H1 (cell line): ENCODE data around the gene INPP5E. TPM values are rescaled to one million over a fixed set of nuclear protein-coding genes. Genes with fewer than 3 reads are reported as not detected.

Experiments
- CTCF ChIA-PET: fragments of 300-600 bp; sonication (Branson Sonifier 250); formaldehyde crosslinking; loops from one replicate; lab custom pipeline; 2021; ENCODE audit not compliant: partially characterized antibody; lab: Charles Lee
- POLR2A ChIA-PET: fragments of 300-600 bp; sonication (Branson Sonifier 250); formaldehyde crosslinking; loops from one replicate; lab custom pipeline; 2021; ENCODE audit warnings: inconsistent platforms; ENCODE audit not compliant: partially characterized antibody; lab: Charles Lee
- DNase-seq, 2 experiments: peaks; one replicate each; pipeline versions ENCODE4 v3.0.0 to v3.0.0-alpha.2; 2010 to 2022; ENCODE audit warnings: low spot score in 2 of 2, low read depth in 1 of 2, mixed read lengths in 1 of 2
- FAIRE-seq: peaks from 2 replicates; lab custom pipeline; 2011; peaks lifted over from hg19 to GRCh38; lab: Jason Lieb, UNC
- H2AFZ ChIP-seq: 2 replicates; pipeline ENCODE4 v1.8.1; 2012; ENCODE audit warnings: low read length, inconsistent platforms
- H2AK5ac ChIP-seq: 2 replicates; pipeline ENCODE4 v1.6.1; 2013; ENCODE audit warnings: low read depth, low read length
- H2BK120ac ChIP-seq: replicated peaks from 2 replicates; pipeline ENCODE3; 2013; ENCODE audit warnings: low read depth, low read length, inconsistent platforms
- H2BK12ac ChIP-seq: 2 replicates; pipeline ENCODE4 v1.6.1; 2013; ENCODE audit warnings: low read depth, low read length
- H2BK15ac ChIP-seq: 2 replicates; pipeline ENCODE4 v1.6.1; 2013; ENCODE audit warnings: low read length
- H2BK20ac ChIP-seq: 2 replicates; pipeline ENCODE4 v1.6.1; 2013; ENCODE audit warnings: low read length
- H2BK5ac ChIP-seq: 2 replicates; pipeline ENCODE4 v1.6.1; 2013; ENCODE audit warnings: low read depth, low read length
- H3K14ac ChIP-seq: 2 replicates; pipeline ENCODE4 v1.6.1; 2013; ENCODE audit warnings: inconsistent platforms; ENCODE audit not compliant: insufficient read length
- H3K18ac ChIP-seq: 2 replicates; pipeline ENCODE4 v1.6.1; 2013; ENCODE audit warnings: low read length; ENCODE audit errors: extremely low read depth
- H3K23ac ChIP-seq: 2 replicates; pipeline ENCODE4 v1.6.1; 2013; ENCODE audit warnings: inconsistent platforms; ENCODE audit not compliant: insufficient read length
- H3K23me2 ChIP-seq: 2 replicates; pipeline ENCODE4 v1.6.1; 2013; ENCODE audit warnings: low read depth, low read length
- H3K27ac ChIP-seq: 2 replicates; pipeline ENCODE4 v1.6.1; 2011; ENCODE audit warnings: low read depth, low read length, inconsistent platforms
- H3K27me3 ChIP-seq, 4 experiments: replicated peaks in 1 of 4; 1 replicate in 1 of 4; 2 replicates in 3 of 4; pipeline versions ENCODE4 v1.6.1 to v1.8.1; 2011 to 2013; ENCODE audit warnings: low read length in 3 of 4, mild to moderate bottlenecking in 3 of 4, inconsistent platforms in 2 of 4, mixed read lengths in 2 of 4, moderate library complexity in 1 of 4; ENCODE audit not compliant: control insufficient read depth in 3 of 4, insufficient read depth in 3 of 4; ENCODE audit errors: extremely low read depth in 1 of 4
- H3K36me3 ChIP-seq, 4 experiments: 2 replicates each; pipeline versions ENCODE4 v1.6.1 to v1.8.1; 2011 to 2013; ENCODE audit warnings: mild to moderate bottlenecking in 4 of 4, low read length in 3 of 4, moderate library complexity in 2 of 4, control low read depth in 1 of 4, inconsistent platforms in 1 of 4; ENCODE audit not compliant: insufficient read depth in 4 of 4, control insufficient read depth in 2 of 4
- H3K4ac ChIP-seq: replicated peaks from 2 replicates; pipeline ENCODE3; 2013; ENCODE audit warnings: low read length, low read depth, mixed read lengths, inconsistent platforms; ENCODE audit not compliant: insufficient read length
- H3K4me1 ChIP-seq, 4 experiments: replicated peaks in 1 of 4; 1 replicate in 1 of 4; 2 replicates in 3 of 4; pipeline versions ENCODE4 v1.6.1 to v1.8.1; 2011 to 2013; ENCODE audit warnings: low read length in 3 of 4, inconsistent platforms in 2 of 4, mixed read lengths in 1 of 4; ENCODE audit not compliant: insufficient read depth in 4 of 4, control insufficient read depth in 3 of 4
- H3K4me2 ChIP-seq, 2 experiments: 2 replicates each; pipeline versions ENCODE4 v1.6.1 to v1.8.1; 2011 to 2013; ENCODE audit warnings: low read depth in 2 of 2, low read length in 2 of 2, control low read depth in 1 of 2, inconsistent platforms in 1 of 2, mild to moderate bottlenecking in 1 of 2; ENCODE audit not compliant: insufficient read depth in 1 of 2
- H3K4me3 ChIP-seq, 4 experiments: fragments of 200-600, 300-600 bp in 1 of 4; sonication (generic), shearing (Covaris generic), sonication (Bioruptor Twin) in 1 of 4; 2 replicates each; pipeline versions ENCODE4 v1.5.1 to v1.8.1; 2011 to 2016; ENCODE audit warnings: low read length in 4 of 4, low read depth in 3 of 4, control low read depth in 2 of 4, inconsistent platforms in 2 of 4, mild to moderate bottlenecking in 2 of 4, mixed read lengths in 1 of 4, moderate library complexity in 1 of 4; ENCODE audit not compliant: insufficient read depth in 2 of 4; ENCODE audit errors: extremely low read depth in 1 of 4
- H3K56ac ChIP-seq: replicated peaks from 2 replicates; pipeline ENCODE3; 2013; ENCODE audit warnings: low read depth, mild to moderate bottlenecking, mixed read lengths, low read length, inconsistent platforms; ENCODE audit not compliant: insufficient read length
- H3K79me1 ChIP-seq: 2 replicates; pipeline ENCODE4 v1.6.1; 2013; ENCODE audit warnings: low read depth, low read length, control low read depth
- H3K79me2 ChIP-seq, 2 experiments: 2 replicates each; pipeline versions ENCODE4 v1.6.1 to v1.8.1; 2012 to 2013; ENCODE audit warnings: low read length in 2 of 2, mild to moderate bottlenecking in 2 of 2, inconsistent platforms in 1 of 2; ENCODE audit not compliant: insufficient read depth in 2 of 2, control insufficient read depth in 1 of 2
- H3K9ac ChIP-seq, 4 experiments: replicated peaks in 1 of 4; 1 replicate in 1 of 4; 2 replicates in 3 of 4; pipeline versions ENCODE4 v1.6.1 to v1.8.1; 2011 to 2013; ENCODE audit warnings: low read depth in 3 of 4, low read length in 3 of 4, control low read depth in 2 of 4, mild to moderate bottlenecking in 2 of 4, moderate library complexity in 2 of 4, inconsistent platforms in 1 of 4; ENCODE audit errors: extremely low read depth in 1 of 4
- H3K9me3 ChIP-seq, 2 experiments: 2 replicates each; pipeline versions ENCODE4 v1.6.1 to v1.8.1; 2012 to 2013; ENCODE audit warnings: mild to moderate bottlenecking in 2 of 2, moderate library complexity in 2 of 2, control low read depth in 1 of 2, inconsistent platforms in 1 of 2, low read depth in 1 of 2, low read length in 1 of 2, mixed read lengths in 1 of 2; ENCODE audit not compliant: insufficient read depth in 2 of 2
- H4K20me1 ChIP-seq, 2 experiments: replicated peaks in 1 of 2; 2 replicates each; pipeline versions ENCODE3 to v1.8.1; 2011 to 2013; ENCODE audit warnings: inconsistent platforms in 2 of 2, low read length in 2 of 2, mild to moderate bottlenecking in 1 of 2; ENCODE audit not compliant: insufficient read depth in 2 of 2, control insufficient read depth in 1 of 2
- H4K5ac ChIP-seq: 2 replicates; pipeline ENCODE4 v1.6.1; 2013; ENCODE audit warnings: low read length, low read depth, mixed read lengths, inconsistent platforms; ENCODE audit not compliant: insufficient read length
- H4K8ac ChIP-seq: 2 replicates; pipeline ENCODE4 v1.8.0; 2013; ENCODE audit warnings: mild to moderate bottlenecking, moderate library complexity, low read length, inconsistent platforms; ENCODE audit not compliant: insufficient read depth; ENCODE audit errors: extremely low read depth
- H4K91ac ChIP-seq: replicated peaks from 2 replicates; pipeline ENCODE3; 2013; ENCODE audit warnings: low read length, mixed read lengths, inconsistent platforms; ENCODE audit not compliant: insufficient read length
- CBX8 ChIP-seq: fragments of 300-800, 300-1000 bp; sonication (generic); IDR thresholded peaks from 2 replicates; pipeline ENCODE4 v1.7.1; 2016; ENCODE audit warnings: low read depth, low read length, borderline replicate concordance
- CHD2 ChIP-seq: IDR thresholded peaks from 2 replicates; pipeline ENCODE4 v1.6.1; 2012; ENCODE audit warnings: low read length, improper control_type of control experiment
- CREB1 ChIP-seq: IDR thresholded peaks from 2 replicates; pipeline ENCODE4 v1.6.1; 2012; ENCODE audit warnings: inconsistent platforms
- GTF2F1 ChIP-seq: IDR thresholded peaks from 2 replicates; pipeline ENCODE4 v1.6.1; 2012; ENCODE audit warnings: low read depth, low read length, improper control_type of control experiment, borderline replicate concordance
- HDAC6 ChIP-seq: IDR thresholded peaks from one replicate; pipeline ENCODE4 v1.7.1; 2012; ENCODE audit warnings: low read depth, mild to moderate bottlenecking, inconsistent platforms, low read length, moderate library complexity
- JUN ChIP-seq: IDR thresholded peaks from 2 replicates; pipeline ENCODE4 v1.6.1; 2011; ENCODE audit warnings: low read depth, mild to moderate bottlenecking, improper control_type of control experiment, low read length
- KDM4A ChIP-seq: IDR thresholded peaks from one replicate; pipeline ENCODE4 v1.7.1; 2012; ENCODE audit warnings: low read depth, mild to moderate bottlenecking, moderate library complexity, low read length, inconsistent platforms; ENCODE audit not compliant: severe bottlenecking
- NRF1 ChIP-seq: IDR thresholded peaks from 2 replicates; pipeline ENCODE4 v1.6.1; 2011; ENCODE audit warnings: mild to moderate bottlenecking, low read depth, low read length, improper control_type of control experiment
- RFX5 ChIP-seq: IDR thresholded peaks from 2 replicates; pipeline ENCODE4 v1.6.1; 2011; ENCODE audit warnings: low read depth, low read length, improper control_type of control experiment, borderline replicate concordance
- RNF2 ChIP-seq: fragments of 200-900, 300-1000 bp; sonication (generic); IDR thresholded peaks from 2 replicates; pipeline ENCODE4 v1.7.1; 2016; ENCODE audit warnings: borderline replicate concordance, low read depth, mild to moderate bottlenecking, antibody characterized with exemption, low read length; ENCODE audit not compliant: poor library complexity, severe bottlenecking; ENCODE audit errors: missing control alignments
- SP2 ChIP-seq: IDR thresholded peaks from 2 replicates; pipeline ENCODE4 v1.6.1; 2012; ENCODE audit warnings: mild to moderate bottlenecking, low read length, inconsistent platforms
- TAF7 ChIP-seq: optimal IDR thresholded peaks from 2 replicates; pipeline ENCODE3; 2011; ENCODE audit warnings: low read depth, mild to moderate bottlenecking, inconsistent platforms, low read length, moderate library complexity, borderline replicate concordance
- WGBS, 2 experiments: shearing (Covaris generic) in 1 of 2; methylation state at CpG; one replicate each; pipeline versions ENCODE4 v1.1.6 to v1.1.7; 2013 to 2015; ENCODE audit warnings: low lambda C conversion rate in 2 of 2, mixed read lengths in 2 of 2, inconsistent platforms in 1 of 2, low coverage in 1 of 2, missing lambda C conversion rate in 1 of 2; ENCODE audit not compliant: insufficient replicate concordance in 2 of 2, insufficient coverage in 1 of 2, insufficient read length in 1 of 2; ENCODE audit errors: extremely low coverage in 1 of 2, missing lambda C conversion rate in 1 of 2; 5-methylcytosine and 5-hydroxymethylcytosine counted together
- polyA plus RNA-seq, 7 experiments: library from polyadenylated mRNA; depleted of rRNA in 3 of 7; stranded (reverse) in 5 of 7; unstranded in 2 of 7; fragments of >200 nt in 5 of 7; fragments of 200-250 nt in 2 of 7; gene quantifications; 1 replicate in 5 of 7; 2 replicates in 1 of 7; 4 replicates in 1 of 7; pipeline versions ENCODE4 v1.2.1 to v1.2.3, GENCODE V29; 2011 to 2013; ENCODE audit warnings: missing spikeins in 2 of 7, mixed read lengths in 2 of 7
- total RNA-seq: library from RNA; stranded (reverse); fragmentation: NEBNext Ultra II Directional; extraction: Animal tissue kit (Norgen Biotek cat#: 25700); gene quantifications from 2 replicates; pipeline ENCODE4 v1.2.1, GENCODE V29; 2021

INPP5E gene
- total and polyA plus RNA-seq, 2 of the 8 experiments (the other 6 are each of a cell fraction or from before 2014, with no cell fraction given) = 8.7 to 11.3 TPM

DNA sequence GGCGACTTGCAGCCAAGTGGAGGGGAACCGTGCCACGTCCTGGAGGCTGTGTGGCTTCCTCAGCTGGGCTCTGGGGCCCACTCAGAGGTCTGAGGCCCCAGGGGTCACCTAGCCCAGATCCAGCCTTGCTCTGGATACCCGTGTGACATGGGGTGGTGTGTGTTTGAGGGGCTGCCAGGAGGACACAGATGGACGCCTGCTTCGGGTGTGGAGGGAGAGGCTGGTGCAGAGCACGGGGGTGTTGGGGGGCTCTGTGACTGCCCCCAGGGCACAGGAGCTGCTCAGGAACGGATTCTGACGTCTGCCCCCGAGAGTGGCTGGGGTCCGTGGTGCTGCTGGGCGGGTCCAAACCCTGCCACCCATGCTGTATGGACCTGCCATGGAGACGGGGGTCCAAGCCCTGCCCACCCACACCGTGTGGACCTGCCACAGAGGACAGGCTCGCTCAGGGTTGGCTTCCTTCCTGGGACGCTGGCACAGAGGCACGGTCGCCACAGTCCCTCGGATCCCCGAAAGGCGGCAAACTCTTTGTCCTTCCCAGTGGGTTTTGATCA, 10.5 kb downstream of the INPP5E start:
- no peak overlapping the region for H3K56ac ChIP-seq
- no peak overlapping the region for H3K14ac ChIP-seq
- H3K36me3 ChIP-seq = peaks cover 2 to 20% (median 3%) of the 10 kb centered on the region in 4 experiments; a peak in 5 of 8 replicates
- POLR2A ChIA-PET = interaction anchor here (0.6 to 2.1 kb wide), 6 partner anchors 10 to 54 kb away, joined by 3 to 10 read pairs (median 3); no protein-coding TSS in a partner anchor
- H4K5ac ChIP-seq = no peak overlapping the region
- H2BK15ac ChIP-seq = no peak overlapping the region
- no peak overlapping the region for H2BK20ac ChIP-seq
- no peak overlapping the region for H2AK5ac ChIP-seq
- no peaks in the 10 kb centered on the region for H3K9me3 ChIP-seq
- no peak overlapping the region for H2BK12ac ChIP-seq
- no peaks in the 10 kb centered on the region for H3K79me1 ChIP-seq
- no peaks in the 10 kb centered on the region for H3K4me1 ChIP-seq
- H3K18ac ChIP-seq = no peak overlapping the region
- H2BK120ac ChIP-seq = no peak overlapping the region
- H3K27me3 ChIP-seq = no peaks in the 10 kb centered on the region
- CTCF ChIA-PET = interaction anchor here (2.0 kb wide), 1 partner anchor 202 kb away, joined by 6 read pairs; no protein-coding TSS in a partner anchor
- no peak overlapping the region for H3K4me3 ChIP-seq
- no peaks in the 10 kb centered on the region for H3K23me2 ChIP-seq
- H4K8ac ChIP-seq = no peak overlapping the region
- H2AFZ ChIP-seq = no peak overlapping the region
- WGBS, 2 experiments = 87% methylated on average over 20 of the region's 21 CpGs; no CpG with 5 or more reads in 1 of the 2 experiments
- no peak overlapping the region for H3K23ac ChIP-seq
- no peak overlapping the region for H3K9ac ChIP-seq
- no peak overlapping the region for H2BK5ac ChIP-seq
- no peak overlapping the region for H3K4me2 ChIP-seq
- no peaks in the 10 kb centered on the region for H3K79me2 ChIP-seq
- no peak overlapping the region for H3K27ac ChIP-seq
- no peak overlapping the region for H4K91ac ChIP-seq
- H3K4ac ChIP-seq = no peak overlapping the region
- FAIRE-seq (no peak), DNase-seq (no peak)
- H4K20me1 ChIP-seq = peaks cover 0 to 6% of the 10 kb centered on the region in 2 experiments
- TF ChIP-seq CREB1 (no peak), SP2 (no peak), GTF2F1 (no peak), CHD2 (no peak), JUN (no peak), KDM4A (no peak), TAF7 (no peak), HDAC6 (no peak), CBX8 (no peak), RFX5 (no peak), NRF1 (no peak), RNF2 (no peak)
